PC-9 (cell line): ENCODE results near the gene CEP112.

Experiments used
- CTCF ChIP-seq: fragments of 200-600 bp; sonication (generic); conservative IDR thresholded peaks from 2 replicates; pipeline ENCODE4 v1.6.1; 2017; ENCODE audit warnings: mixed run types, antibody characterized with exemption, mild to moderate bottlenecking, moderate library complexity
- EZH2 ChIP-seq: fragments of 200-600 bp; sonication (generic); IDR thresholded peaks from 2 replicates; pipeline ENCODE4 v1.8.0; 2017; ENCODE audit warnings: antibody characterized with exemption, low read depth

GRCh38 chr17:66234611-66235010 is 42.7 kb upstream of the CEP112 start:
- TF ChIP-seq CTCF (no peak), EZH2 (no peak)
